Measurements from ENCODE around the gene BTBD16.

The BTBD16 gene

DNA sequence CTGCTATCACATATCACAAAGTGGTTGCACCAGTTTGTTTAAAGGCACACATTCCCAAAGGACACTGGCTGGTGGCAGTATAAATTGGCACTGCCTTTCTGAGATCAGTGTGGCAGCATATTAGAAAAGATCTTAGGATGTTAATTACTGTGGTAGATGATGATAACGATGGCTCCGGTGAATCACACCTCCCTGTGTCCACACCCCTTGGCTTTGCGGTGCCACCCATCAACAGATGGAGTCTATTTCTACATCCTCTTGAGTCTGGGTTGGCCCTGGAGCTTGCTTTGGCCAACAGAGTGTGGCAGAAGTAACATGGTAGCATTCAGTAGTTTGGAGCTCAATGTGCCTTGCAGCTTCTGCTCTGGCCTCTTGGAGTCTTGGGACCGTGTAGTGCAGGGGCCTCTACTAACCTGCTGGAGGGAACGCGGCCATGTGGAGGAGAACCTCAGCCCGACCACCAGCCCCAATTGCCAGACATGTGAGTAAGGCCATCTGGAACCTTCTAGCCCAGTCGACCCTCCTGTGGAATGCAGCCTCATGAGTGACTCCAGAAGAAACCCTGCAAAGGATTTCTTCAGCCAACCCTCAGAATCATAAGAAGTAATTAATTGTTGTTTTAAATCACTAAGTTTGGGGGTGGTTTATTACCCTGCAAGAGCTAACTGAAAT is 76.2 kb downstream of the BTBD16 start:
- DNase-seq = no peak

DNA sequence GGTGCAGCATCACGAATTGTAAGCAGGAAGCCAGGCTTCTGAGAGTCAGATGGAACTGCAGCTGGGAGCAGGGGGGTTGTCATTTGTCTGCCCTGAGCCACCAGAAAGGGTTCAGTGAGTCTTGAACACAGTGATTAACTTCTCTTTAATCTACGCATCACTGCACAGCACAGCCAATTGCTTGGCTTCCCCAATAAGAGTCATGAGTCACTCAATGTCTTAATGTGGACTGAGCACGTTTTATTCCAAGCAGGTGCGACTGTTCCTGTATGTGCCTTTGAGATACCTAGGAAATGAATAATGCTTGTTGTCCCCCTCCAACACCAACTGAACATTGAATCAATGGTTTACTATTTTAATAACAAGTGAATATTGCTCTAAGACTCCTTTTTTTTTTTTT is 77.4 kb downstream of the BTBD16 start:
- DNase-seq = peak; percentile 37

DNA sequence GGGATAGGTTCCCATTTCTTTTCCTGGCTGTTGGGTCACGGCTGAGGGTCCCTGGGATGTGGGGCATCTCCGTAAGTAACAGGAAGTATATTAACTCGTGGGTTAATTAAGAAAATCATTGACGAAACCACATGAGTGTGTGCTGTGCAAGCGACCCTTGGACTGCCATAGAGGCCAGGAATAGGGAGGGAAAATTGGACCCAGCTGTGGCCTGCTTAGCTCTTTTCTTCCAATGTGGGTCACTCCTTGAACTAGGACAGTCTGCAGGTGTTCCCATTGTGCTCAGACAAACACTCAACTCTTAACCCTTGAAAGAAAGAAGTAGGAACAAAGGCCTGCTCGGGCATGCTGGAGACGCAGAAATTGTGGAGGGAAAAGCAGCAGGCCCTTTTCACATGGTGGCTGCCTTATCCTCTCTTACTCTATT is 77.9 kb downstream of the BTBD16 start:
- no peak for DNase-seq

DNA sequence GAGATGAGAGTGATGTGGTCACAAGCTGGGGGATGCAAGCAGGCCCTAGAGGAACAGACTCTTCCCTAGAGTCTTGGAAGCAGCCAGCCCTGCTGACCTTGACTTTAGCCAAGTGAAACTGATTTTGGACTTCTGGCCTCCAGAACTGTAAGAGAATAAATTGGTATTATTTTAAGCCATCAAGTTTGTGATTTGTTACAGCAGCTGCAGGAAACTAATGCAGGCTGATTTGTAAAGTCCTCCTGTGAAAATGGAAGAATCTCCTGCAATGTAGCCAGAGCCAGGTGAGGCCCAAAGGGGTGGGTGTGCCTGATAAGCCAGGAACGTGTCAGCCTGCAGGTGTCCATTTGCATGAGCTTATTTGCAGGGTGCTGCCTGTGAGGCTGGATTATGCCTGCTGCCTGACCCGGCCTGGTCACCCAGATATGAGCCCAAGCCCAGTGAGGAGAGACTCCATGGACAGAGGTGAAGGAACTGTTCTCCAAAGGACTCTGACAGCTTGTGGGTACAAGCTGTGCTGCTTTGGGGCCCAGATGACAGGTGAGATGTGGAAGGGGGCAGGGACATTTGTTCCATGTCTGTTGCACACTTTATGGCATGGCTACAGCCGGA is 78.8 kb downstream of the BTBD16 start:
- DNase-seq = no peak

DNA sequence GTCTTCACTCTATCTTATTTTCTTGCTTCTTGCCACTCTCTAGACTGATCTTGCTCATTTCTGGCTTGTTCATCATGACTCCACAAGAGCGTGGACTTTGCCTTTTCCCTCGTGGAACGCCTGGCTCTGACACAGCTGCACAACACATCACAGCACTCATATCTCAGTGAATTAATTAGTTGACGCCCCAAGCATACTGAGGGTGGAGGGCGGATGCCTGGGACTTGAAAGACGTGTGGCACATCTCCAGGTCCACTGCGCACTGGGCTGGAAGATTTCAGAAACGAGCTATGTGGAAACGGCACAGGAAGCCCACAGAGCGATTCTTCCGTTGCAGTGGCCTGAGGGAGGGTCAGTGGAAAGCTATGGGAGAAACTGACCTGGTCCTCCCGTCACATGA is 79.8 kb downstream of the BTBD16 start:
- no peak for DNase-seq

DNA sequence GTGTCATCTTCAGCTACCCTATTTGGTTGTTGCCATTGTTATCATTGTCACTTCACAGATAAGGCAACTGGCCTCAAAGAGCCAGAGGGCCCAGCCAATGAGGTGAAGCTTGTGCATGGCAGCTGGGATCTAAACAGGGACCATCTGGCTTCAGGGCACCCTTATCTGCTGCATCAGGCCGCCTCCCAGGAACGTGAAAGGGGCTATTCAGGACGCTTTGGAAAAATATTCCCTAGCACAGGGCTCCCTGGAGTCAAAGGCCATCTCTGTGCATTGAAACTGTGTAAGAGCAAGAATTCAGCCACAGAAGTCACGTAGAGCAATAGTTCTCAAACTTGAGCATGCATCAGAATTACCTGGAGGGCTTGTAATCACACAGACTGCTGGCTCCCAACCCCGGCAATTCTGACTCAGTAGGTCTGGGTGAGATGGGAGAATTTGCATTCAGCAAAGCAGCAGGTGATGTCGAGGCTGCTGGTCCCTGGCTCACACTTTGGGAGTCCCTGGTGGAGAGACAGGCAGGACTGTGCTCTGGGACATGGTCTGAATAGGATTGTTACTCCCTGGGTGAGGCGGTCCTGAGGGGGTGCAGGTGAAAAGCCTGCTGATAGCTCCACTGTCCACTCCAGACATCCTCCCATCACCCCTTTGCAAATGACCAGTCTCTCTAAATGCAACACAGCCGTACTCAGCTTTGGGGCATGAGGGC is 81.9 kb downstream of the BTBD16 start:
- DNase-seq = peak; percentile 52

- DNase-seq = no peak
These were observed 83.3 kb downstream of the BTBD16 start for GRCh38 chr10:122354383-122354782.

DNA sequence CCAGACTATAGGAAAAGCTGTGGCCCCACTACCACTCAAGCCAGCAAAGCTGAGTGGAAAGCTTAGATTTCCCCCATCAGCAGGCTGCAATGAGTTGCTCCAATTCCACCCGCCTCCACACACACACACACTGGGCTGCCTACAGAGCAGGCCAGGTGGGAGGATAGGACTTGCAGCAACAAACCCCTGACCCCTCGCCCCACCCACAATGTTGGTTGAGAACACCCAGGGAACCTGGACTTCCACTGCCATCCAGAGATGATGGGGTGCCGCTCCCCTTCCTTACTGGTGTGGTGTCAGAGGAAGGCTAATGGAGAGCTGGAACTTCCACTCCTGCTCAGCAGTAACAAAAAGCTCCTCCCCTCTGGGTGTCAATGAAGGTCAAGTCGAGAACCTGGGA is 86.6 kb downstream of the BTBD16 start:
- no peak for DNase-seq

- no peak for DNase-seq
These were observed 88.5 kb downstream of the BTBD16 start for GRCh38 chr10:122359621-122360020.

DNA sequence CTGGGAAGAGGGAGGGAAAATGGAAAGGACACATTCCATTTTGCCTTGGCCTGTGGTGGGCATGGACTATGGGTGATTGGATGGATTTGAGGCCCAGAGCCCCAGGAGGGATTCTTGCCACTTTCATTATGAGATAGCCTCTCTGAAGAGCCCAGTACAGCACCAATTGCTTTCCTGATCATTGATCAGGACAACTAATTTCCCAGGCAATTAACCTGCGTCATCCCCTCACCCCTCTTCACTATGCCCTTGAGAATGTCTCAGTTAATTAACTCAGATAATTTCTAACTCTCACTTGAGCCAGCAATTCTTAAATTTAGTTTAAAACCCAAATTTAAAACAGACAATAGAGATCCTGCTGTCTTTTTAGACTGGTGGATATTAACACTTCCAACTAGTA is 90.0 kb downstream of the BTBD16 start:
- DNase-seq = no peak

DNA sequence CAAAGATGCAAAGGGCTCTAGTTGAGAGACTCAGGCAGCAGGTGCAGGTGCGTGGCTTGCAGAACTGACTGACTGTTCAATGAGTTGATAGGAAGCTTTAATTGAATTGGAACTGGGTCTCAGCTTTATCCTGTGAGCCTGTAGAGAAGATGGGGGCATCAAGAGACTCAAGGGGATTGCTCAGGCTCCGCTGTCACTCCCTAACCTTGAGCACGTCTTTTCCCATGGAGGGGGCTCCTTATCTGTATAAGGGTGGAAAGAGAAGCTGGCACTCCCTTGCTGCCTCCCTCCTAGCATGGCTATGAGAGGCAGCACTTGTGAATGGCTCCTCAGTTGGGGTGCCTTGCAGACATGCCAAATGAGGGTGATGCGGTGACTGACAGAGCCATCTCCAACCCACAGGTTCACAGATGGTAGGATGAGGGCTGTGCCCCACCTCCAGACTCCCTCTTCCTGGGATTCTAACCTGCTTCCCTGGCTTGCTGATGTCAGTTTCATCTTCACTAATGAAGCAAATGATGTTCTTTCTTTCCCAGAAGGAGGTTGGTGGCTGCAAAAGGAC is 91.0 kb downstream of the BTBD16 start:
- DNase-seq = no peak

DNA sequence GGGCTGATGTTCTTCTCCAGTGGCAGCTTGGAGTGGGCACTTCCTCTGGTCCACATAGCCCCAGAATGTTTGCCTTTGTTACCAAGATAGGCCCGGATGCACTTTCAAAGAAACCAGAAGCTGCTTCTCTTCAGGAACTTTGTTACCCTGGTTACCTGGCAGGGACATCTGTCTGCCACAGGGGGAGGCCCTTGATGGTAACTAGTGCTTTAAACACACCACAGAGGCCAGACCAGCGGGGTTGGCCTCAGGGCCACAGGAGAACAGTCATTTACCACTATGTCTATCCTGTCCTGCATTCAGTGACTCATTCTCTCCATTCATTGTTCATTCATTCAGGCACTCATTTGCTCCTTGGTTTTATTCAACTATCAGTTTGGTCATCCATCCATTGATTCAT is 91.5 kb downstream of the BTBD16 start:
- no peak for DNase-seq

- DNase-seq = no peak
These were observed 92.2 kb downstream of the BTBD16 start for GRCh38 chr10:122363311-122363710.

GRCh38 chr10:122363722-122364463 is 92.8 kb downstream of the BTBD16 start:
- DNase-seq = no peak

GRCh38 chr10:122368502-122369254 is 97.6 kb downstream of the BTBD16 start:
- DNase-seq = no peak

GRCh38 chr10:122373108-122373507 is 102.0 kb downstream of the BTBD16 start:
- no peak for DNase-seq

DNA sequence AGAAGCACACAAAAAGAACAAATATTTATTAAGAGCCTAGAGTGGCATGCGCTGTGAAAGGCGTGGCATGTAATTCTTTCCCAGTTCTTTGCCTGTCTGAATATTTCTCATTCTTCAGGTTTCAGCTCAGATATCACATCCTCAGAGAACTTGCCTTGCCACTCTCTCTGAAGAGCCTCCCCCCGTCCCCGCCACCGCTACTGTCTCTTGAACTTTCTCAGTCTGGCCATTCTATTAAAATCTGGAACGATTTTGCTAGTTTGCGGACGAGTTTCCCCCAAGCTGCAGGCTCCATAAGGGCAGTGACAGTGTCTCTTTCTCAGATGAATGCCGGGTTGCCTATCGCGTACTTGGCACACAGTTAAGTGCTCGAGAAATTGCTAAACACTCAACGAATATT is 102.6 kb downstream of the BTBD16 start:
- DNase-seq = peak; percentile 34

GRCh38 chr10:122374237-122374858 is 103.3 kb downstream of the BTBD16 start, which contains the start of gene PLEKHA1:
PLEKHA1 (plus strand) TSS chr10:122374708; CDS start chr10:122393201, 18,493 bp downstream.
- DNase-seq = peak; percentile 87

GRCh38 chr10:122374859-122375678 is 104.0 kb downstream of the BTBD16 start:
- peak; percentile 36 for DNase-seq

- DNase-seq = peak; percentile 31
These were observed 104.6 kb downstream of the BTBD16 start for GRCh38 chr10:122375679-122376160.

Data from NCI-H2171 treated with DMSO at 0.1 percent for 48 hours (cell line).